Activated B cell treated with CpG ODN at 0.5 μM for 24 hours (primary cell): ENCODE results near the gene PUS3. TPM values are rescaled to one million over a fixed set of nuclear protein-coding genes. Genes with fewer than 3 reads are reported as not detected.

Experiments
- ATAC-seq: fragments of 200-7000 bp; cut with Tn5 transposase; one replicate; pipeline ENCODE4 v1.10.0; 2021; ENCODE audit warnings: low read depth, mild to moderate bottlenecking, moderate library complexity
- CTCF ChIA-PET: fragments of 350-600 bp; sonication (Branson Sonifier 250); formaldehyde crosslinking; loops from one replicate; lab custom pipeline; 2021; ENCODE audit warnings: antibody characterized with exemption; lab: Charles Lee
- POLR2A ChIA-PET: fragments of 350-600 bp; sonication (Branson Sonifier 250); formaldehyde crosslinking; loops from one replicate; lab custom pipeline; 2021; ENCODE audit warnings: antibody characterized with exemption; lab: Charles Lee
- DNase-seq: peaks from one replicate; pipeline ENCODE4 v3.0.0; 2022
- H3K27ac Mint-ChIP-seq: one replicate; pipeline ENCODE4 v1.8.0; 2020; ENCODE audit warnings: mixed read lengths
- H3K27me3 Mint-ChIP-seq: one replicate; pipeline ENCODE4 v1.8.0; 2021; ENCODE audit warnings: mixed read lengths
- H3K36me3 Mint-ChIP-seq: one replicate; pipeline ENCODE4 v1.8.0; 2021; ENCODE audit warnings: low read depth, mixed read lengths
- H3K4me1 Mint-ChIP-seq: one replicate; pipeline ENCODE4 v1.8.0; 2021; ENCODE audit warnings: mixed read lengths
- H3K4me3 Mint-ChIP-seq: one replicate; pipeline ENCODE4 v1.8.0; 2020; ENCODE audit warnings: mild to moderate bottlenecking, mixed read lengths
- H3K9me3 Mint-ChIP-seq: one replicate; pipeline ENCODE4 v1.8.0; 2020; ENCODE audit warnings: mixed read lengths
- intact Hi-C: fragments of 100-400 bp; cut with micrococcal nuclease; formaldehyde crosslinking; loops from one replicate; pipeline ENCODE4 v1.15.1; 2024
- total RNA-seq: library from RNA; stranded (reverse); gene quantifications from 2 replicates; pipeline ENCODE4 v1.2.3, GENCODE V29; 2022
- TF ChIP-seq, protein P1 (sequence below): fragments of 200-600 bp; IDR thresholded peaks from one replicate; pipeline ENCODE4 v1.8.0; 2022; ENCODE audit warnings: antibody characterized with exemption, mild to moderate bottlenecking

The PUS3 gene
- total RNA-seq, 1 donor from 2014 or later: 10.2 TPM

- ATAC-seq: no peak
- Mint-ChIP-seq H3K27ac (no peak overlapping the region), H3K36me3 (no peaks in the 10 kb centered on the region), H3K4me1 (no peaks in the 10 kb centered on the region), H3K27me3 (peaks cover 13% of the 10 kb centered on the region), H3K4me3 (no peak overlapping the region), H3K9me3 (no peaks in the 10 kb centered on the region)
- DNase-seq: no peak
- ChIA-PET CTCF (interaction anchor here (0.6 to 2.1 kb wide), 2 partner anchors 270 to 557 kb away, joined by 3 to 9 read pairs; no protein-coding TSS in a partner anchor), POLR2A (interaction anchor here (0.7 kb wide), 1 partner anchor 21 kb away, joined by 3 read pairs; no protein-coding TSS in a partner anchor)
- TF ChIP-seq, protein P1, sequence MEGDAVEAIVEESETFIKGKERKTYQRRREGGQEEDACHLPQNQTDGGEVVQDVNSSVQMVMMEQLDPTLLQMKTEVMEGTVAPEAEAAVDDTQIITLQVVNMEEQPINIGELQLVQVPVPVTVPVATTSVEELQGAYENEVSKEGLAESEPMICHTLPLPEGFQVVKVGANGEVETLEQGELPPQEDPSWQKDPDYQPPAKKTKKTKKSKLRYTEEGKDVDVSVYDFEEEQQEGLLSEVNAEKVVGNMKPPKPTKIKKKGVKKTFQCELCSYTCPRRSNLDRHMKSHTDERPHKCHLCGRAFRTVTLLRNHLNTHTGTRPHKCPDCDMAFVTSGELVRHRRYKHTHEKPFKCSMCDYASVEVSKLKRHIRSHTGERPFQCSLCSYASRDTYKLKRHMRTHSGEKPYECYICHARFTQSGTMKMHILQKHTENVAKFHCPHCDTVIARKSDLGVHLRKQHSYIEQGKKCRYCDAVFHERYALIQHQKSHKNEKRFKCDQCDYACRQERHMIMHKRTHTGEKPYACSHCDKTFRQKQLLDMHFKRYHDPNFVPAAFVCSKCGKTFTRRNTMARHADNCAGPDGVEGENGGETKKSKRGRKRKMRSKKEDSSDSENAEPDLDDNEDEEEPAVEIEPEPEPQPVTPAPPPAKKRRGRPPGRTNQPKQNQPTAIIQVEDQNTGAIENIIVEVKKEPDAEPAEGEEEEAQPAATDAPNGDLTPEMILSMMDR: no peak
- intact Hi-C loops: loop anchor here (1.0 to 10.0 kb wide), 3 partner anchors 271 to 1421 kb away; no protein-coding TSS in a partner anchor
Measured at GRCh38 chr11:125923633-125924032, 20.6 kb upstream of the PUS3 start.

DNA sequence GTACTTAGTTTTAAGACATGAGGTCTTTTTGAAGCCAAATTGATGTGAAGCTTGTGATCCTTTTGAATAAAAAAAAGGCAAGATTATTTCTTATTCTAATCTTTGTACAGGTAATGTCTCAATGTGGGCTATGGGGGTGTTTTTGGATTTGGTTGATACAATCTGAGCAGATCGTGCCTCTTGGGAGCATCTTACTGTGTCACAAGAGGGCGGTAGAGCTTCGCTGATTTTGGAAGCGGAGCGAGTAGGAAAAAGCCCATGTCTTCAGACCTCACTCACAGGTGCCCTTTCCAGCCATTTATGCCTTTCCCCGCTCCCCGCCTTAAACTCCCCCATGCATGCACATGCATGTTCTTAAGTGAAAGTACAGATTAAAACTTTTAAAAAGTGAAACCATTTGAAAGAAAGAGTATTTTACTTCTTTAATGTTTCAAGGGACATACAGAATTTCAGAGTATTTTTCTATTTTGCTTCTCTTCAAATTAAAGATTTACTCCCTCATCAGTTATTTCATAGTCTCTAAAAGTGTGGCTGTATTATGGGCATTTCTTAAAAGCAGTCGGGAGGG is 20.1 kb upstream of the PUS3 start:
- no peak for ATAC-seq
- Mint-ChIP-seq H3K9me3 (no peaks in the 10 kb centered on the region), H3K27ac (no peak overlapping the region), H3K4me1 (no peaks in the 10 kb centered on the region), H3K36me3 (no peaks in the 10 kb centered on the region), H3K4me3 (no peak overlapping the region), H3K27me3 (peaks cover 15% of the 10 kb centered on the region)
- TF ChIP-seq, protein P1: peak; percentile 21
- POLR2A ChIA-PET: interaction anchor here (0.7 kb wide), 1 partner anchor 21 kb away, joined by 3 read pairs; no protein-coding TSS in a partner anchor
- DNase-seq: no peak
- CTCF ChIA-PET: interaction anchor here (0.6 to 2.2 kb wide), 3 partner anchors 271 to 557 kb away, joined by 3 to 9 read pairs (median 7); no protein-coding TSS in a partner anchor
- intact Hi-C loops: loop anchor here (1.0 to 10.0 kb wide), 3 partner anchors 271 to 1422 kb away; no protein-coding TSS in a partner anchor

- no peak overlapping the region for H3K27ac Mint-ChIP-seq
- H3K9me3 Mint-ChIP-seq: no peaks in the 10 kb centered on the region
- TF ChIP-seq, protein P1: no peak
- no peaks in the 10 kb centered on the region for H3K4me1 Mint-ChIP-seq
- DNase-seq: no peak
- ChIA-PET CTCF (interaction anchor here (2.2 kb wide), 1 partner anchor 272 kb away, joined by 7 read pairs; no protein-coding TSS in a partner anchor), POLR2A (no interaction called here)
- H3K27me3 Mint-ChIP-seq: peaks cover 15% of the 10 kb centered on the region
- intact Hi-C loops: loop anchor here (10.0 kb wide), 1 partner anchor 1423 kb away; no protein-coding TSS in a partner anchor
- no peak for ATAC-seq
- H3K36me3 Mint-ChIP-seq: no peaks in the 10 kb centered on the region
- no peak overlapping the region for H3K4me3 Mint-ChIP-seq
Measured at GRCh38 chr11:125922156-125922555, 19.1 kb upstream of the PUS3 start.

- H3K4me1 Mint-ChIP-seq: no peaks in the 10 kb centered on the region
- ATAC-seq: no peak
- H3K27ac Mint-ChIP-seq: no peak overlapping the region
- CTCF ChIA-PET: interaction anchor here (0.8 to 2.2 kb wide), 2 partner anchors 18 to 273 kb away, joined by 3 to 7 read pairs; partner anchors contain the start of gene PUS3
- no peak for DNase-seq
- H3K27me3 Mint-ChIP-seq: peaks cover 12% of the 10 kb centered on the region
- H3K36me3 Mint-ChIP-seq: no peaks in the 10 kb centered on the region
- no peak overlapping the region for H3K4me3 Mint-ChIP-seq
- TF ChIP-seq, protein P1: no peak
- H3K9me3 Mint-ChIP-seq: no peaks in the 10 kb centered on the region
- intact Hi-C loops: loop anchor here (10.0 kb wide), 1 partner anchor 1424 kb away; no protein-coding TSS in a partner anchor
- POLR2A ChIA-PET: no interaction called here
Measured at GRCh38 chr11:125921042-125921441, 18.0 kb upstream of the PUS3 start.

DNA sequence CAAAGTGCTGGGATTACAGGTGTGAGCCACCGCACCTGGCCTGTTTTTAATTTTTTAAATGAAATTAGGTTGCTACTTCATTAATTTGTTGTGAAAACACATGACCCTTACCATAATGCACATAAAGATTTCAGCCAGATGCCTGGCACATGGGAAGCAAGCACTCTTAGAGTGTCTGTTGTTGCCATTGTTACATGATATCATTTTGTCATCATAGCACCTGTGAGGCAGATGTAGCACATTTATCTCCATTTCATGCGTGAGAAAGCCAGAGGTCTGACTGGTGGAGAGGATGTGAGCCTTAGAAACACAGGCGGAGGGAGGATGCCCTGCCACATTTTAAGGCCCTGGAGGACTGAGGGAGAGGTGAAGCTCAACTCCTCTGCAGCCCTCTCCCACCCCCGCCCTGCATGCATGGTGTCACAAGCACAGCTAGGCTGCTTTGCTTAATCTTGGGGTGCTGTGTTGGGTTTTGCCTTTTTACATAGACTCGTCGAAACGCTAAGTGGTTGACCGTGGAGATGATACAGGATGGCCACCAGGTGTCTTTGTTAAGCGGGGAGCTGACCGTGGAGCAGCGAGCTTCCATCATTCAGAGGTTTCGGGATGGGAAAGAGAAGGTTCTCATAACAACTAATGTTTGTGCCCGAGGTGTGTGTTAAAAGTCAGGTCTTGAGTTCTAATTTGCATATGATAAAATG is 15.3 kb upstream of the PUS3 start:
- H3K27me3 Mint-ChIP-seq: peaks cover 11% of the 10 kb centered on the region
- intact Hi-C loops: no loop called here
- ChIA-PET POLR2A (no interaction called here), CTCF (no interaction called here)
- H3K4me3 Mint-ChIP-seq: no peak overlapping the region
- H3K4me1 Mint-ChIP-seq: no peaks in the 10 kb centered on the region
- no peak overlapping the region for H3K27ac Mint-ChIP-seq
- H3K36me3 Mint-ChIP-seq: no peaks in the 10 kb centered on the region
- DNase-seq (no peak), ATAC-seq (no peak)
- no peaks in the 10 kb centered on the region for H3K9me3 Mint-ChIP-seq
- TF ChIP-seq, protein P1: no peak
